Measurements from ENCODE around the gene COG5. TPM values are rescaled to one million over a fixed set of nuclear protein-coding genes. Genes with fewer than 3 reads are reported as not detected.

Gene COG5
- total RNA-seq, 3 donors from 2014 or later: 35.2 to 61.2 (median 38.0) TPM

DNA sequence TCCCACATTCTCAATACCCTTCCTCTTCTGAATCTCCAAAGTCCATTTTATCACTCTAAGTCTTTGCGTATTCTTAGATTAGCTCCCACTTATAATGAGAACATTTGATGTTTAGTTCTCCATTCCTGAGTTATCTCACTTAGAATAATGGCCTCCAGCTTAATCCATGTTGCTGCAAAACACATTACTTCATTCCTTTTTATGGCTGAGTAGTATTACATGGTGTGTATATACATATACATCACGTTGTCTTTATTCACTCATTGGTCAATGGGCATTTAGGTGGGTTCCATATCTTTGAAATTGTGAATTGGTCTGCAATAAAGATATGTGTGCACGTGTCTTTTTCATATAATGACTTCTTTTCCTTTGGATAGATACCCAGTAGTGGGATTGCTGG, 61.6 kb downstream of the COG5 start:
- Histone ChIP-seq H3K27me3 (no peaks in the 10 kb centered on the region), H3K27ac (no peak overlapping the region), H3K36me3 (no peaks in the 10 kb centered on the region), H3K4me3 (no peak overlapping the region), H3K4me1 (peaks cover 0 to 7% of the 10 kb centered on the region in 2 donors), H3K9me3 (no peaks in the 10 kb centered on the region)
- intact Hi-C loops (cut with DNase I; ENCODE audit: low total_unique reads): no loop called here
- no peak for TF ChIP-seq POLR2AphosphoS5 (IDR thresholded peaks at IDR 0.05)
- TF ChIP-seq POLR2A (IDR thresholded peaks at IDR 0.05): no peak
- TF ChIP-seq CTCF (IDR thresholded peaks at IDR 0.05): no peak
- no peak for DNase-seq (ENCODE audit: low spot score in 2 of 2)

DNA sequence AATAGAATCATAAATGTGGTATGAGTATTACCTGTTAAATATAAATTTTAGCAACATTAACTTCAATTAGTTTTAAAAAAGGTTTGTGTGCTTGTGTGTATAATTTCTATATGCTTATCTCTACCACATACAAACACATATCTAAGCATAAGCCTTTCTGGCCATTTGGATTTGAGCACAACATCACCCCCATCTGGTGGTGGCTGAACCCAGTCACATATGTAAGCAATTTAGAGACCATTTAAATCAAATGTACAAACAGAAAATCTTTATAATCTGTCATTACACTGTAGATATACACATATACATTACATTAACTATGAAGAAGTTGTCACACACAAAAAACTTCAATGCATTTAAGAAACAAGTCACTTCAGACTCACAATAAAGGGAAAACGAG, 62.1 kb downstream of the COG5 start:
- no peak for DNase-seq (ENCODE audit: low spot score in 2 of 2)
- Histone ChIP-seq H3K27ac (no peak overlapping the region), H3K9me3 (no peaks in the 10 kb centered on the region), H3K36me3 (no peaks in the 10 kb centered on the region), H3K4me1 (peaks cover 0 to 5% of the 10 kb centered on the region in 2 donors), H3K4me3 (no peak overlapping the region), H3K27me3 (no peaks in the 10 kb centered on the region)
- intact Hi-C loops (cut with DNase I; ENCODE audit: low total_unique reads): no loop called here
- TF ChIP-seq POLR2A (IDR thresholded peaks at IDR 0.05) (no peak), POLR2AphosphoS5 (IDR thresholded peaks at IDR 0.05) (no peak), CTCF (IDR thresholded peaks at IDR 0.05) (no peak)

DNA sequence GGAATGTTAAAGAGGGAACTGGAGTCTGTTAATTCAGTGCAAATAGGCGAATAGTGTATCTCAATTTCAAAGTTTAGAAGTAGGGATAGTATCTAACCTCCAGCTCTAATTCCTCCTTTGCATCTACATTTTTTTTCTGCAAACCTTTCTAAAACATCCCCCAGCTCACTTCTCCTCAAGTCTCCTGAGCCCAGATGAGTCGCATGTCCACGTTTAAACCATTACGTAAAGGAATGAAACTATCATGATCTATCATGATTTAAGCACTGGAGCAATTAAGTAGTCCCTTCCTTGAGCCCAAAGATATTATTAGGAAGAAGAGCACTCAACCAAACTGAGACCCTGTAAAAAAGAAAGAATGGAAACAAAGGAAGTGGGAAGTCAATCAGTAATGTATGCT, 64.0 kb downstream of the COG5 start:
- Histone ChIP-seq H3K36me3 (no peaks in the 10 kb centered on the region), H3K27ac (no peak overlapping the region), H3K27me3 (no peaks in the 10 kb centered on the region), H3K4me1 (no peaks in the 10 kb centered on the region), H3K4me3 (no peak overlapping the region), H3K9me3 (no peaks in the 10 kb centered on the region)
- TF ChIP-seq POLR2AphosphoS5 (IDR thresholded peaks at IDR 0.05) (no peak), CTCF (IDR thresholded peaks at IDR 0.05) (no peak), POLR2A (IDR thresholded peaks at IDR 0.05) (no peak)
- DNase-seq (ENCODE audit: low spot score in 2 of 2): no peak
- intact Hi-C loops (cut with DNase I; ENCODE audit: low total_unique reads): no loop called here

GRCh38 chr7:107495516-107495915, 68.2 kb downstream of the COG5 start:
- Histone ChIP-seq H3K9me3 (no peaks in the 10 kb centered on the region), H3K4me3 (no peak overlapping the region), H3K27ac (no peak overlapping the region), H3K36me3 (no peaks in the 10 kb centered on the region), H3K27me3 (no peaks in the 10 kb centered on the region), H3K4me1 (no peaks in the 10 kb centered on the region)
- DNase-seq (ENCODE audit: low spot score in 2 of 2): no peak
- intact Hi-C loops (cut with DNase I; ENCODE audit: low total_unique reads): no loop called here
- TF ChIP-seq POLR2A (IDR thresholded peaks at IDR 0.05) (no peak), CTCF (IDR thresholded peaks at IDR 0.05) (no peak)

DNA sequence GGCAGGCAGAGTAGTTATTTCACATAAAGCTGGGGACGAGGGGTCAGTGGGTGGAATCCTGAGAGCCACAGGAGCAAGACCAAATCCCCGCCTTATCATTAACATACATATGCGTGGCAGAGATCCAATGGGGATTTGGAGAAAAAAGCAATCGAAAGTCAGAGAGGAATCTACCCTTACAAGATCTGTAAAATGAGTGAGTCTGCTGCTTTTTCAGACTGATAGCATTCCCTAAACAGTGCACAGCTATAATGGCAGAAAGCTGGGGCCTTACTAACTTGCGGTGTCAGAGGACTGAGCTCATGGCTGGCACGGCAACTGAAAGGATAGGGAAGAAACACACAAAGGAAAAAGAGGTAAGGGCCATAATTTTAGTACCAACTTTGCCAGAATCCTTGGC, 68.8 kb downstream of the COG5 start:
- no peak overlapping the region for H3K4me3 ChIP-seq
- no peaks in the 10 kb centered on the region for H3K9me3 ChIP-seq
- H3K27ac ChIP-seq: no peak overlapping the region
- TF ChIP-seq POLR2A (IDR thresholded peaks at IDR 0.05): no peak
- no peak for TF ChIP-seq POLR2AphosphoS5 (IDR thresholded peaks at IDR 0.05)
- no peak for TF ChIP-seq CTCF (IDR thresholded peaks at IDR 0.05)
- intact Hi-C loops (cut with DNase I; ENCODE audit: low total_unique reads): no loop called here
- no peaks in the 10 kb centered on the region for H3K27me3 ChIP-seq
- DNase-seq (ENCODE audit: low spot score in 2 of 2): no peak
- H3K36me3 ChIP-seq: no peaks in the 10 kb centered on the region
- H3K4me1 ChIP-seq: no peaks in the 10 kb centered on the region

All from breast epithelium (tissue), 4 donors.